CD4-positive, alpha-beta T cell treated with Interferon alpha-2 for 1 hour (primary cell): ENCODE data around the gene MCM9.
"Not testable (repeated sequence)": the region's sequence is repeated elsewhere in the genome, so short reads cannot be mapped to it uniquely, and the experiment has no call there.

Experiments
- DNase-seq, 2 donors: peaks; one replicate each; pipeline ENCODE4 v3.0.0-alpha.2; 2020 to 2022

The MCM9 gene

GRCh38 chr6:118893064-118893806 is 41.7 kb downstream of the MCM9 start:
- DNase-seq, result peak; percentile 63 to 82

GRCh38 chr6:118892355-118892991 is 42.5 kb downstream of the MCM9 start:
- DNase-seq, result peak in 1 of 2 donors; percentile 50

GRCh38 chr6:118890997-118891790 is 43.8 kb downstream of the MCM9 start:
- DNase-seq, result peak in 1 of 2 donors; percentile 39

- no peak for DNase-seq
Measured at GRCh38 chr6:118889163-118889562, 45.8 kb downstream of the MCM9 start.

GRCh38 chr6:118886641-118887040 is 48.3 kb downstream of the MCM9 start:
- DNase-seq, result no peak

- no peak for DNase-seq
Measured at GRCh38 chr6:118882314-118882905, 52.5 kb downstream of the MCM9 start.

- DNase-seq, result no peak
Measured at GRCh38 chr6:118881440-118882313, 53.3 kb downstream of the MCM9 start.

GRCh38 chr6:118877806-118878205 is 57.2 kb downstream of the MCM9 start:
- no peak for DNase-seq

- DNase-seq, result no peak
Measured at GRCh38 chr6:118876814-118877213, 58.1 kb downstream of the MCM9 start.

- DNase-seq, result no peak
Measured at GRCh38 chr6:118876198-118876597, 58.8 kb downstream of the MCM9 start.

GRCh38 chr6:118875672-118876071 is 59.3 kb downstream of the MCM9 start:
- DNase-seq, result no peak

- DNase-seq, result no peak
Measured at GRCh38 chr6:118873239-118873638, 61.7 kb downstream of the MCM9 start.

GRCh38 chr6:118872726-118873125 is 62.2 kb downstream of the MCM9 start:
- DNase-seq, result no peak

GRCh38 chr6:118872318-118872717 is 62.6 kb downstream of the MCM9 start:
- DNase-seq, result no peak

GRCh38 chr6:118871331-118871730 is 63.6 kb downstream of the MCM9 start:
- no peak for DNase-seq

GRCh38 chr6:118869894-118870589 is 64.9 kb downstream of the MCM9 start:
- DNase-seq, result no peak

GRCh38 chr6:118869350-118869749 is 65.6 kb downstream of the MCM9 start:
- no peak for DNase-seq

GRCh38 chr6:118868901-118869300 is 66.1 kb downstream of the MCM9 start:
- not testable (repeated sequence) for DNase-seq

- DNase-seq, result no peak
Measured at GRCh38 chr6:118867181-118867580, 67.8 kb downstream of the MCM9 start.

- DNase-seq, result no peak
Measured at GRCh38 chr6:118865100-118865391, 69.9 kb downstream of the MCM9 start.

- DNase-seq, result no peak
Measured at GRCh38 chr6:118864341-118865099, 70.4 kb downstream of the MCM9 start.
